ENCODE measurements around the gene KIAA1328. TPM values are rescaled to one million over a fixed set of nuclear protein-coding genes. Genes with fewer than 3 reads are reported as not detected.
A peak's percentile ranks its signal among the peaks of the same experiment; 100 is the strongest.

The KIAA1328 gene
- total and polyA plus RNA-seq, 2 experiments from 2014 or later = 3.5 to 3.9 TPM

DNA sequence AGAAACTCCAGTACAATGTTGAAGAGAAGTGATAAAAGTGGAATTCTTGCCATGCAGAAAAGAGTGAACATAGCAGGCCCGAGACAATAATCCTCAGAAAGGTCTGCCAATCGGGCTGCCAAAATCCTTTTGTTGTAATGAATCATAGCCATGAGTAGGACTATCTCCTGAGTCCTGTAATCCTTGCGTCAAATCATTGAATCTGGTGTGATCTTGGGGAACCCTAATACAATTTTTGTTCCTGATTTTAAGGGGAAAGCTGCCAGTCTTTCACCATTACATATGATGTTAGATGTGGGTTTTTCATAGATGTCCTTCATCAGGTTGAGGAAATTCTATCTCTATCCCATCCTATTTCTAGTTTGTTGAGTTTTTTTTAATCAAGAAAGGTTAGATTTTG is 2.4 kb upstream of the KIAA1328 start:
- in situ Hi-C loops (cut with MboI) = no loop called here
- Histone ChIP-seq H3K4me1 (ENCODE audit: insufficient read depth) (peaks cover 21% of the 10 kb centered on the region), H3K36me3 (ENCODE audit: low read depth) (no peaks in the 10 kb centered on the region), H3K9me2 (ENCODE audit: insufficient read depth) (no peaks in the 10 kb centered on the region), H3K4me2 (ENCODE audit: unreplicated experiment) (no peak overlapping the region), H4K20me1 (ENCODE audit: insufficient read depth) (no peaks in the 10 kb centered on the region), H3K4me3 (no peak overlapping the region), H3K9me3 (ENCODE audit: low read depth) (no peaks in the 10 kb centered on the region), H3F3A (ENCODE audit: insufficient read depth) (0 out of 2 replicates have a peak, but pooled peaks cover 12% of the 10 kb centered on the region), H3K79me2 (ENCODE audit: insufficient read depth) (peaks cover 45% of the 10 kb centered on the region), H3K27ac (no peak overlapping the region), H2AFZ (no peak overlapping the region), H3K9ac (no peak overlapping the region), H3K27me3 (replicated peaks; ENCODE audit: insufficient read depth) (no peaks in the 10 kb centered on the region)
- TF ChIP-seq EZH2phosphoT487 (IDR thresholded peaks at IDR 0.05; ENCODE audit: insufficient read depth, low read depth) (no peak), EZH2 (IDR thresholded peaks at IDR 0.05; ENCODE audit: insufficient read depth, poor library complexity, severe bottlenecking) (no peak)
- DNase-seq = peak; percentile 5
- WGBS, 2 experiments (ENCODE audit: low coverage in 1 of 2, low lambda C conversion rate in 2 of 2, missing lambda C conversion rate in 2 of 2) = 79 to 85% methylated on average over 3 of the region's 3 CpGs

DNA sequence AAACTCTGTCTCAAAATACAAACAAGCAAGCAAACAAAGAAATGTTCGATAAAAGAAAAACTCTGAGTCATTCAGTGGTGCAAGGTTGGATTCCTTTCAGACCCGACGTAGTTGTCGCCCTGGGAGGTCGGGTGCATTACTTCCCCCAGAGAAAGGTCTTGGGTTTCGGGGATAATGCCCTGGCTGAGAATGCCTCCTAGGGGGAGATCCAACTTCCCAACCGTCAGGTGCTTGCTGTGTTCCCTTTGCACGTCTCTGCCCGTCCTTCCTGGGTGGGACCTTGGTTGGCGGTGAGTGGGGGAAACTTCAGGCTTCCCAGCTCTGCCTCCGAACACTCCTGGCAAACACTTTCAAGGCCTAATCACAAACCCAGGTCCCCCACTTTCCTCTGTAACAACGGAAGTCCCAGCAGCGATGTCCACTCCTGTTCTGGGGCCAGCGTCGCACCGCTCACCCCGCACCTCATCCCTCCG is 734 bp upstream of the KIAA1328 start:
- in situ Hi-C loops (cut with MboI) = no loop called here
- Histone ChIP-seq H3K9me3 (ENCODE audit: low read depth) (no peaks in the 10 kb centered on the region), H4K20me1 (ENCODE audit: insufficient read depth) (no peaks in the 10 kb centered on the region), H2AFZ (peak overlapping the region; percentile 92), H3K4me1 (ENCODE audit: insufficient read depth) (peaks cover 21% of the 10 kb centered on the region), H3K9me2 (ENCODE audit: insufficient read depth) (no peaks in the 10 kb centered on the region), H3F3A (ENCODE audit: insufficient read depth) (0 out of 2 replicates have a peak, but pooled peaks cover 12% of the 10 kb centered on the region), H3K4me3 (peak overlapping the region; percentile 86), H3K27ac (peak overlapping the region; percentile 69), H3K36me3 (ENCODE audit: low read depth) (no peaks in the 10 kb centered on the region), H3K4me2 (ENCODE audit: unreplicated experiment) (peak overlapping the region; percentile 80), H3K79me2 (ENCODE audit: insufficient read depth) (peaks cover 45% of the 10 kb centered on the region), H3K9ac (peak overlapping the region; percentile 85), H3K27me3 (replicated peaks; ENCODE audit: insufficient read depth) (no peaks in the 10 kb centered on the region)
- 1 to 3% methylated on average over 18 of the region's 18 CpGs for WGBS, 2 experiments (ENCODE audit: low coverage in 1 of 2, low lambda C conversion rate in 2 of 2, missing lambda C conversion rate in 2 of 2)
- TF ChIP-seq EZH2 (IDR thresholded peaks at IDR 0.05; ENCODE audit: insufficient read depth, poor library complexity, severe bottlenecking) (no peak), EZH2phosphoT487 (IDR thresholded peaks at IDR 0.05; ENCODE audit: insufficient read depth, low read depth) (no peak)
- DNase-seq = peak; percentile 78

- no peak for TF ChIP-seq EZH2 (IDR thresholded peaks at IDR 0.05; ENCODE audit: insufficient read depth, poor library complexity, severe bottlenecking)
- TF ChIP-seq EZH2phosphoT487 (IDR thresholded peaks at IDR 0.05; ENCODE audit: insufficient read depth, low read depth) = no peak
- H3K4me3 ChIP-seq = peak overlapping the region; percentile 86
- H3K9ac ChIP-seq = peak overlapping the region; percentile 85
- peak overlapping the region; percentile 69 for H3K27ac ChIP-seq
- peaks cover 45% of the 10 kb centered on the region for H3K79me2 ChIP-seq (ENCODE audit: insufficient read depth)
- H3K4me2 ChIP-seq (ENCODE audit: unreplicated experiment) = peak overlapping the region; percentile 80
- H3K9me2 ChIP-seq (ENCODE audit: insufficient read depth) = no peaks in the 10 kb centered on the region
- DNase-seq = peak; percentile 63
- 0 out of 2 replicates have a peak, but pooled peaks cover 12% of the 10 kb centered on the region for H3F3A ChIP-seq (ENCODE audit: insufficient read depth)
- peaks cover 21% of the 10 kb centered on the region for H3K4me1 ChIP-seq (ENCODE audit: insufficient read depth)
- no peaks in the 10 kb centered on the region for H3K9me3 ChIP-seq (ENCODE audit: low read depth)
- H4K20me1 ChIP-seq (ENCODE audit: insufficient read depth) = no peaks in the 10 kb centered on the region
- WGBS, 2 experiments (ENCODE audit: low coverage in 1 of 2, low lambda C conversion rate in 2 of 2, missing lambda C conversion rate in 2 of 2) = 0 to 3% methylated on average over 14 to 17 of the region's 17 CpGs
- in situ Hi-C loops (cut with MboI) = no loop called here
- no peaks in the 10 kb centered on the region for H3K36me3 ChIP-seq (ENCODE audit: low read depth)
- no peaks in the 10 kb centered on the region for H3K27me3 ChIP-seq (replicated peaks; ENCODE audit: insufficient read depth)
- H2AFZ ChIP-seq = peak overlapping the region; percentile 92
These were observed 633 bp downstream of the KIAA1328 start for GRCh38 chr18:36829362-36830157.

DNA sequence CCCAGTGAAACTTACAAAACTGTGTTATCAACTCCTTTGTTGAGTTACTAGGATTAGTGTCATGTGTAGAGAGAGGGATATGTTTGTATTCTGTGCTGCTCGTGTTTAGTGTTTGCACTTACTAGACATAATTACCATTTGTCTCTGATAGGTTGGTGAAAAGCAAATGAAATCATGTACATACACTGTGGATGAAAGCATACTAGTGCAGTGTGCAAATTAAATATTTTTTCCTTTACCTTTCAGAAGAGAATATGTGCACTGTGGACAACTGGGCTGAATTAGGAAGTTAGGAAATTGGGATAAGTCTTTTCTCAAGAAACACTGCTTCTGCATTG is 1.2 kb downstream of the KIAA1328 start:
- Histone ChIP-seq H3K4me1 (ENCODE audit: insufficient read depth) (peaks cover 21% of the 10 kb centered on the region), H3K9me2 (ENCODE audit: insufficient read depth) (no peaks in the 10 kb centered on the region), H3K9me3 (ENCODE audit: low read depth) (no peaks in the 10 kb centered on the region), H3K4me3 (peak overlapping the region; percentile 86), H3K79me2 (ENCODE audit: insufficient read depth) (peaks cover 42% of the 10 kb centered on the region), H2AFZ (peak overlapping the region; percentile 92), H3K27me3 (replicated peaks; ENCODE audit: insufficient read depth) (no peaks in the 10 kb centered on the region), H3K36me3 (ENCODE audit: low read depth) (no peaks in the 10 kb centered on the region), H3K27ac (peak overlapping the region; percentile 69; the same call in 1 of the 2 replicates), H3F3A (ENCODE audit: insufficient read depth) (0 out of 2 replicates have a peak, but pooled peaks cover 12% of the 10 kb centered on the region), H4K20me1 (ENCODE audit: insufficient read depth) (no peaks in the 10 kb centered on the region), H3K9ac (peak overlapping the region; percentile 85), H3K4me2 (ENCODE audit: unreplicated experiment) (peak overlapping the region; percentile 80)
- TF ChIP-seq EZH2 (IDR thresholded peaks at IDR 0.05; ENCODE audit: insufficient read depth, poor library complexity, severe bottlenecking) (no peak), EZH2phosphoT487 (IDR thresholded peaks at IDR 0.05; ENCODE audit: insufficient read depth, low read depth) (no peak)
- no peak for DNase-seq
- 47 to 57% methylated on average over 1 of the region's 1 CpG for WGBS, 2 experiments (ENCODE audit: low coverage in 1 of 2, low lambda C conversion rate in 2 of 2, missing lambda C conversion rate in 2 of 2)
- in situ Hi-C loops (cut with MboI) = no loop called here
